ENCODE results near the gene TLN1.
A peak's percentile ranks its signal among the peaks of the same experiment; 100 is the strongest.

The TLN1 gene

DNA sequence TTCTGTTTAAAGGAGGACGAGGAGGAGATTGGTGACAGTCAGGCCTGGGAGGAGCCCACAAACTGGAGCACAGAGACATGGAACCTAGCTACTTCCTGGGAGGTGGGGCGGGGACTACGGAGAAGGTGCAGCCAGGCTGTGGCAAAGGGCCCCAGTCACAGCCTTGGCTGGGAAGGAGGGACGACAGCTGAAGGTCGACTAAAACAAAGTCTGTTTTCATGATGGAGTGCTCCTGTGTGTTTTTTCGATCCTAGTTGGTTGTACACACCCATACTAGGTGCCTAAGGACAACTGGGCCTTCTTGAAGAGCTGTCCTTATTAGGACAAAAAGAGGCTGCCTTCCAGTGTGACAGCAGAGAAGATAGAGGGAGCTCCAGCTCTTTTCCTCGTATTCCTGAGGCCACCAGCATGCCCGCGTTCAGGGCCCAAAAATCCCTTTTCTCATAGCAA, 71.0 kb downstream of the TLN1 start:
- no peak for DNase-seq

DNA sequence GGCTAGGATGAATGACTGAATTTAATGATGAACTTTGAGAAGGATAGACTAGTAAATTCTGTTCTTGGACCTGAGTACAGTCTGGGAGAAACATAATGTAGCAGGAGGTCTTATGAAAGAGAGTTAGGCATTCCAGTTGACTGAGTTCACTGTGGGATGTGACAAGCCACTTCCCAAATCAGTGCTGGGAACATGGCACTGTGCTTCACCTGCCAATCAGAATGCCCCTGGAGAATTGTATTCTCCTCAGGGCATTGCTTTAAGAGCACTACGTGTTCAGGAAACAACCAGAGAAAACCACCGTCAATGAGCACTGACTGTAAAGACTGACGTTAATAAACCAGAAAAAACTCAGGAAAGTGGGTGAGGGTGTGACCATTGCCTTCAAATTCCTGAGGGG, 72.7 kb downstream of the TLN1 start:
- no peak for DNase-seq

DNA sequence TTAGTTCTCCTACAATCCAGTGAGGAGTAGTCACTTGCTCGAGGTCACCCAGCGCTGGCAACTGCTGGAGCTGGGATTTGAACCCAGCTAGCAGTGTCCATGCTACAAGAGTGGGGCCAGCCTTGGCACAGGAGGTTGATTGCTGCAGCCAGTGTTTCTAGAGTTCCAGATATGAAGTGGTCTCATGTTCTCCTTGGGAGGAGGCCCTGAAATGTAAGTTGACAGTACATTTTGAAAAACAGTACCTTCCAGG, 73.1 kb downstream of the TLN1 start:
- no peak for DNase-seq

DNA sequence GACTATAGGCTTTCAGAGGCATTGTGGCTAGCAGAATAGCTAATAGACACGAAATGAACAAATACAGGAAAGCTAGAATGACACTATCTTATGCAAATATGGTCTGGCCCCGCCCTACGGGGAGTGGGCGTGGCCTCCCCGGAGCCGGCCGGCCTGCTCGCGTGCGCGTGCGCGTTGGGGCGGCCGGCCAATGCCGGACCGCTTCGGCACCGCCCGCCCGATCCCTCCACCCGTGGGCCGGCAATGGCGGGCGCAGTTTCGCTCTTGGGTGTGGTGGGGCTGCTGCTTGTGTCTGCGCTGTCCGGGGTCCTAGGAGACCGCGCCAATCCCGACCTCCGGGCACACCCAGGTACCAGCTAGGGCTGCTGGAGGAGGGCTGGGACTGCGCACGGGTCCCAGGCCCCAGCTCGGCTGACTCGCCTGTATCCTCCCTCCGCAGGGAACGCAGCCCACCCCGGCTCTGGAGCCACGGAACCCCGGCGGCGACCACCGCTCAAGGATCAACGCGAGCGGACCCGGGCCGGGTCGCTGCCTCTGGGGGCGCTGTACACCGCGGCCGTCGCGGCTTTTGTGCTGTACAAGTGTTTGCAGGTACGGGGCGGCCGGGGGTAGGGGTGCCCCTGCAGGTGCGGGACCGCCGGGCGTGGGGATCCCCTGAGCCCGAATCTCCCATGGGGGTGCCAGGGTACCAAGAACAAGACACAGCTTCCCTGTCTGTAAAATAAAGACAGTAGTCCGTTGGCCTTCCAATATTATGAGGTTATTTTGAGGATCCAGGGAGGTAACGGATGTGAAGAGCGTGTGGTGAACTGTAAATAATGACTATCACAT, 73.6 kb downstream of the TLN1 start, which contains the start of gene CCDC107:
CCDC107 (plus strand) TSS at position 156 of the 831 bp plus-strand sequence; CDS start at position 244, 88 bp downstream.
- peak; percentile 86 for DNase-seq

DNA sequence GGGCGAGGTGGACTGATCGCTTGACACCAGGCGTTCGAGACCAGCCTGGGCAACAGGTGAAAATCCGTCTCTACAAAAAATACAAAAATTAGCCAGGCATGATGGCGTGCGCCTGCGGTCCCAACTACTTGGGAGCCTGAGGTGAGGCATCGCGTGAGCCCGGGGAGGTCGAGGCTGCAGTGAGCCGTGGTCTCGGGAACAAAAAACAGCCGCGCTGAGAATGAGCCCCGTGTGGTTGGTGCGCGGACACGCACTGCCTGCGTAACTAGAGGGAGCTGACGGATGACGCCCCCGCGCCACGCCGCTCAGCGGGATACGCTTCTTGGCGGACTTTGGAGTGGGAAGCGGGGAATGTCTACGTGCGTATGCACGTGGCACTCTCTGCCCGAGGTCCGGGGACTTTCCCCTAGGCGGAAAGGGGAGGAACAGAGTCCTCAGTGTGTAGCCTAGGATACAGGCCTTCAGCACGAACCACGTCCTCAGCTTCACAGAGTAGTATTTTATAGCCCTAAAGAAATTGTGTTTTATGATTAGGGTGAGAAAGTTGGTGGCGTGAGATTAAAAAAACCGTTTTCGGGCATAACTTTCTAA, 74.4 kb downstream of the TLN1 start, which contains the start of gene RMRP:
RMRP (minus strand) TSS at position 474 of the 591 bp plus-strand sequence.
- DNase-seq: peak; percentile 93

DNA sequence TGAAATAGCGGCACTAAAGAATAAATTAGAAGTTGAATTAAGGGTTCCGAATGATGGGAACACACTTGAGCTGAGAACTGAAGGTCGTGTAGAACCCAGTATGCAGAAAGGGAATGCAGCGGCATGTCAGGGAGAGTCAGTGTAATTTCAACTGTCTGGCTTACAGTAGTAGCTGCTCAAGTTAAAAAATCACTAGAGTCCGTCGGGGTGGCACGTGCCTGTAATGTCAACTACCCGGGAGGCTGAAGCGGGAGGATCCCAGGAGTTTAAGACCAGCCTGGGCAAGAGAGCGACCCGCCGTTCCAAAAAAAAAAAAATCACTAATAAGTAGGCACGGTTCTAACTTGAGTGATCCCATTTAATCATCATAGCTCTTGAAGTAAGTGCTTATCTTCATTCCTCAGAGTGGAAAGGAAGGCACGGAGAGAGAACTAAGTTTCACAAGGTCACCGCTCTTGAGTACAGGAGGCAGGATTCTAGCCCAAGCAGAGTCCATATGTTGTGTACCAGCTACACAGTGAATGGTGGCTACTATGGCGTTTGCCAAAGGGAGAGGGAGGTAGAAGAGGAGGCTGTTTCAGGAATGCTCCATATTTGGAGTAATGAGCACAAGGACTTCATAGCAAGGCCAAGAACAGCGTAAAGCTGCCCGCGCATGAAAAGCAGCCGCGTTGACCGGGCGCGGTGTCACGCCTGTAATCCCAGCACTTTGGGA, 75.0 kb downstream of the TLN1 start:
- no peak for DNase-seq

DNA sequence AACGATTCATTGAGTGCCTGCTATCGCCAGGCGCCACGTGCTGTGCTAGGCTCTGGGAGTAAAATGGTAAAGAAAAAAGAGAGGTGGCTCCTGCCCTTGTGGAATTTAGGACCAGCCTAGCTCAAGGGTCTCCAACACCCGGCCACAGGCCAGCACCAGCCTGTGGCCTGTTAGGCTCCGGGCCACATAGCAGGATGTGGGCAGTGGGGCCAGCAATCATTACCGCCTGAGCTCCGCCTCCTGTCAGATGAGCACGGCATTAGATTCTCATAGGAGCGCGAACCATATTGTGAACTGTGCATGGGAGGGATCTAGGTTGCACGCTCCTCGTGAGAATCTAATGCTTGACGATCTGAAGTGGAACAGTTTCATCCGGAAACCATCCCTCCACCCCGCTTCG, 75.6 kb downstream of the TLN1 start:
- DNase-seq: no peak

DNA sequence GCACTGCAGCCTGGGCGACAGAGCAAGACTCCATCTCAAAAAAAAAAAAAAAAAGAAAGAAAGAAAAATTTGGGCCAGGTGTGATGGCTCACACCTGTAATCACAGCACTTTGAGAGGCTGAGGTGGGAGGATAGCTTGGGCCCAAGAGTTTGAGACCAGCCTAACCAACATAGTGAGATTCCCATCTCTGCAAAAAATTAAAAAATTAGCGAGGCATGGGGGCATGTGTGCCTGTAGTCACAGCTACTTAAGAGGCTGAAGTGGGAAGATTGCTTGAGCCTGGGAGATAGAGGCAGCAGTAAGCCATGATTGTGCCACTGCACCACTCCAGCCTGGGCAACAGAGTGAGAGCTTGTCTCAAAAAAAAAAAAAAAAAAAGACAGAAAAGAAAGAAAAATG, 78.4 kb downstream of the TLN1 start:
- no peak for DNase-seq

DNA sequence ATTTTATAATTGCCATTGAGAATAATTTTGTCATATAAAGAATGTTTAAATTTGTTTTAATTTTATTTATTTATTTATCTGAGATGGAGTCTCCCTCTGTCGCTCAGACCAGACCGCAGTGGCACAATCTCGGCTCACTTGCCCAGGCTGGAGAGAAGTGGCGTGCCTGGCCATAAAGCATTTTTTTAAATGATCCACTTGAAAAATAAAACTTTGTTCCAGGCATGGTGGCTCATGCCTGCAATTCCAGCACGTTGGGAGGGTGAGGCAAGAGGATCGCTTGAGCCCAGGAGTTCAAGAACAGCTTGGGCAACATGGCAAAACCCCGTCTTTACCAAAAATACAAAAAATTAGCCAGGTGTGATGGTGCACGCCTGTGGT, 79.2 kb downstream of the TLN1 start:
- DNase-seq: no peak

DNA sequence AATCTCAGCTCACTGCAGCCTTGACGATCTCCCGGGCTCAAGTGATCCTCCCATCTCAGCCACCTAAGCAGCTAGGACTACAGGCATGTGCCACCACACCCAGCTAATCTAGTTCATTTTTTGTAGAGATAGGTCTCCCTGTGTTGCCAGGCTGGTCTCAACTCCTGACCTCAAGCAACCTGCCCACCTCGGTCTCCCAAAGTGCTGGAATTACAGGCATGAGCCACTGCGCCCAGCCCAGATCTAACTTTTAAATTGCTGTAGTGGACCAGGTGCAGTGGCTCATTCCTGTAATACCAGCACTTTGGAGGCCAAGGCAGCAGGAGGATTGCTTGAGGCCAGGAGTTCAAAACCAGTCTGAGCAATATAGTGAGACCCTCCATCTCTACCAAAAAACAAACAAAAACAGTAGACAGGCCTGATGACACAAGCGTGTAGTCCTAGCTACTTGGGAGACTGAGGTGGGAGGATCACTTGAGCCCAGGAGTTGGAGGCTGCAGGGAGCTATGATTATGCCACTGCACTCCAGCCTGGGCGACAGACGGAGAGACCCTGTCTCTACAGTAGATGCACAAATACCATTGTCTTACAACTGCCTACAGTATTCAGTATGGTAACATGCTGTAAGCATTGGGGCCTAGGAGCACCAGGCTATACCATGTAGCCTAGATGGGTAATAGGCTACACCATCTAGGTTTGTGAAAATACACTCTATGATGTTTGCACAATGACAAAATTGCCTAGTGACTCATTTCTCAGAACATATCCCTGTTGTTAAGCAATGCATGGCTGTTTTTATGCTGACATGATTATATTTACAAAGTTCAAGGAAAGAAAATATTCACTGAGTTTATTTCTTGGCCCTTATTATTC, 79.8 kb downstream of the TLN1 start:
- DNase-seq: no peak

DNA sequence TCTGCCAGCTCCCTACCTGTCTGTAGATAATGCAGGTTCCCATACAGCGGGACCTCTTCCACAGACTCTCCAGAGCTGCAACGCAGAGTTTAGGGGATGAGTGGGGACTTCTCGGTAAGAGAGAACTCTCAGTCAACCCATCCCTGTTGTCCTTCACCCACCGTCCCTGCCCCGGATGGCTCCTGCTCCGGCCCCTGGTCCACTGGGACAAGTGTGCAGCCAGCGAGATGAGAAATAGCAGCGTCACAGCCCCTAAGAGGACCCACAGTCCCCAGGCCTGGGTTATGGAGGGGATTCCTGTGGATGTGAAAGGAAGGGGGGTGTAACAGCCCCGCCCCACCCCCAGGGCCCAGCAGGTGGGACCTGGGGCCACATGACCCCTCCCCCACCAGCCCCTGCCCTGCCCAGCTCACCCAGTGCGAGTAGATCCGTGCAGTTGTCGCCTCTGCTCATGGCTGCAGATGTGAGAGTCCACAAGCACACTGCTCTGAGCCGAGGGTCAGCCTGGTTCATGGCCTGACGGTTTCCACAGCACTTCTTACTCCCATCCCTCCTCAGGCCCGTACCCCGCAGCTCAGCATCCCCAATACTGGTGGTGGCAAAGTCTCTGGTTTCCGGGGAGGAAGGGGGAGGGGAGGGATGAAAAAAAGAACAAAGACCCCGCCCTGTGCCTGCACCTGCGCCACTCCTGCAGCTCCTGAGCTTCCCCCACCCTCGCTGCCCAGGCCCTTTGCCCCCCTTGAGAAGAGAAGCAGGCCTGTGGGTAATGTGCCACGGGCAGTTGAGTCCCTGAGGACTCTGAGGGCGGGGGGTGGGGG, 81.4 kb downstream of the TLN1 start, which contains the start of gene SIT1:
SIT1 (minus strand) TSS at position 591 of the 818 bp plus-strand sequence; CDS start at position 513, 78 bp downstream.
- peak; percentile 25 for DNase-seq

DNA sequence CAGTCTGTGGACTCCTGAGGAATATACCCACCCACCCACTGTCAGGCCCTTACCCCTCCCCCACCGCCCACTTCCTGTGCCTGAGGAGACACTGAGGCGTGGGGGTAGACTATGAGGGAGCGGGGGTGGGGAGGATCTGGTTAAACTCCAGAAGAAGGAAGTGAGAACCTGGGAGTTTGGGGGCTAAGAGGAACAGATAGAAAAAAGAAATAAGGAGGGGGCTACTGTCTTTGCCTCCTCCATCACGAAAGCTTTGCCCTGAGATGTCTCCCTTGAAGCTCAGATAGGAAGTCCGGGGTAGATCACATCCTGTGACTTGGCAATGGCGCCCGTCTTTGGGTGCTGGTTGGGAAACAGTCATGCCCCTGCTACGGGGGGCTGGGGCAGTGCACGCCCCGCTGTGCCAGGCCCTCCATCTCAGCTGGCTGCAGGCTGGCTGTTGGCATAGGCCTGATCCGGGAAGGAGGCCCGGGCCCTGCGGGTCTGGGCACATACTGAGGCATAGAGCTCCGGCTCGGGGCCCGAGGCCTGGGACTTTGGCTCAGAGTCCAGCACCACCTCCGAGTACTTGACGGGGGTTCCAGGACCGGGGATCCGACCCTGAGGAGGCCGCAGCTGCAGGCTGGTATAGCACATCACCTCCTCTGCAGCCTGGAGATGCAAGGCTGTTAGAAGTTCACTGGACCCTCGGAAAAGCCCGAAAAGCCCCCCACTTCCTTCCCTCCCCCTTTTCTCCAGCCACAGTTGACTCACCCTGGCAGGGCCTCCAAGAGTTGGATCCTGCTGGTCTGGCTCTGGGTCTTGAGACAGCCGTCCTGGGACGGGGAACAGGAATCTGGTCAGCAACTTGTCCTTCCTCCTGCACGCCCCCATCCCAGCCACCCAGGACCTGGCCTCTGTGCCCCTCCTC, 82.3 kb downstream of the TLN1 start:
- peak; percentile 26 for DNase-seq

Data from CD4-positive, alpha-beta T cell treated with Interferon gamma for 1 hour (primary cell).